ENCODE results near the gene KLHL29. TPM values are rescaled to one million over a fixed set of nuclear protein-coding genes. Genes with fewer than 3 reads are reported as not detected.

Gene KLHL29
- polyA plus RNA-seq, 1 donor from 2014 or later: 42.4 TPM

GRCh38 chr2:23509596-23510292 is 124.8 kb downstream of the KLHL29 start:
- no peaks in the 10 kb centered on the region for H3K9me3 ChIP-seq (ENCODE audit: low read length)
- TF ChIP-seq REST (IDR thresholded peaks at IDR 0.05; ENCODE audit: borderline replicate concordance): no peak
- no peaks in the 10 kb centered on the region for H3K27me3 ChIP-seq (ENCODE audit: insufficient read depth, low read depth, low read length)
- no peak overlapping the region for H3K9ac ChIP-seq (ENCODE audit: low read length)
- H4K20me1 ChIP-seq (ENCODE audit: insufficient read depth): no peaks in the 10 kb centered on the region
- no peaks in the 10 kb centered on the region for H3K79me2 ChIP-seq (replicated peaks; ENCODE audit: insufficient read depth, low read length)
- no peak overlapping the region for H3K27ac ChIP-seq (ENCODE audit: low read length)
- H2AFZ ChIP-seq (ENCODE audit: low read depth, low read length): no peak overlapping the region
- H3F3A ChIP-seq (ENCODE audit: insufficient read depth, low read length, poor library complexity, severe bottlenecking): no peaks in the 10 kb centered on the region
- H3K4me2 ChIP-seq (ENCODE audit: low read length): no peak overlapping the region
- H3K9me2 ChIP-seq (ENCODE audit: insufficient read depth, low read length): no peaks in the 10 kb centered on the region
- no peaks in the 10 kb centered on the region for H3K36me3 ChIP-seq (ENCODE audit: insufficient read depth, low read length)
- H3K4me3 ChIP-seq (ENCODE audit: low read length): no peak overlapping the region

- Histone ChIP-seq H3K9me2 (ENCODE audit: insufficient read depth, low read length) (no peaks in the 10 kb centered on the region), H3K9me3 (ENCODE audit: low read length) (no peaks in the 10 kb centered on the region), H3K27me3 (ENCODE audit: insufficient read depth, low read depth, low read length) (no peaks in the 10 kb centered on the region), H3K36me3 (ENCODE audit: insufficient read depth, low read length) (no peaks in the 10 kb centered on the region), H3K9ac (ENCODE audit: low read length) (no peak overlapping the region), H4K20me1 (ENCODE audit: insufficient read depth) (no peaks in the 10 kb centered on the region), H3F3A (ENCODE audit: insufficient read depth, low read length, poor library complexity, severe bottlenecking) (no peaks in the 10 kb centered on the region), H3K79me2 (replicated peaks; ENCODE audit: insufficient read depth, low read length) (no peaks in the 10 kb centered on the region), H3K4me3 (ENCODE audit: low read length) (no peak overlapping the region), H3K27ac (ENCODE audit: low read length) (no peak overlapping the region), H2AFZ (ENCODE audit: low read depth, low read length) (no peak overlapping the region), H3K4me2 (ENCODE audit: low read length) (no peak overlapping the region)
- no peak for TF ChIP-seq MXI1 (conservative IDR thresholded peaks at IDR 0.05; ENCODE audit: poor library complexity, severe bottlenecking)
- TF ChIP-seq SMC3 (conservative IDR thresholded peaks at IDR 0.05; ENCODE audit: poor library complexity): no peak
- TF ChIP-seq CTCF (IDR thresholded peaks at IDR 0.05; ENCODE audit: poor library complexity, severe bottlenecking): no peak
- TF ChIP-seq REST (IDR thresholded peaks at IDR 0.05; ENCODE audit: borderline replicate concordance): no peak
- no peak for TF ChIP-seq EP300 (conservative IDR thresholded peaks at IDR 0.05; ENCODE audit: poor library complexity, severe bottlenecking)
- no peak for TF ChIP-seq POLR2AphosphoS5 (IDR thresholded peaks at IDR 0.05)
- TF ChIP-seq EZH2 (IDR thresholded peaks at IDR 0.05; ENCODE audit: borderline replicate concordance, insufficient read depth, low read length, poor library complexity, severe bottlenecking): no peak
- TF ChIP-seq TAF1 (IDR thresholded peaks at IDR 0.05; ENCODE audit: low read depth): no peak
- no peak for TF ChIP-seq RAD21 (conservative IDR thresholded peaks at IDR 0.05)
Measured at GRCh38 chr2:23510471-23510870, 125.5 kb downstream of the KLHL29 start.
